Keratinocyte (primary cell): ENCODE data around the gene SMAD6.

Experiments used
- EZH2 ChIP-seq: IDR thresholded peaks from one replicate; pipeline ENCODE4 v1.6.1; 2012; ENCODE audit warnings: inconsistent platforms, mild to moderate bottlenecking, low read length, moderate library complexity
- TF ChIP-seq, protein P1 (sequence below), 3 experiments: IDR thresholded peaks in 1 of 3; conservative IDR thresholded peaks in 1 of 3; optimal IDR thresholded peaks in 1 of 3; 2 replicates in 2 of 3; 3 replicates in 1 of 3; pipeline versions ENCODE3 to v1.5.1; 2011; ENCODE audit warnings: low read length in 3 of 3, mild to moderate bottlenecking in 3 of 3, moderate library complexity in 2 of 3, control low read depth in 1 of 3, inconsistent platforms in 1 of 3; ENCODE audit not compliant: insufficient read depth in 2 of 3; ENCODE audit errors: extremely low read depth in 1 of 3

GRCh38 chr15:66718220-66718988, 16.4 kb downstream of the SMAD6 start:
- TF ChIP-seq, protein P1, sequence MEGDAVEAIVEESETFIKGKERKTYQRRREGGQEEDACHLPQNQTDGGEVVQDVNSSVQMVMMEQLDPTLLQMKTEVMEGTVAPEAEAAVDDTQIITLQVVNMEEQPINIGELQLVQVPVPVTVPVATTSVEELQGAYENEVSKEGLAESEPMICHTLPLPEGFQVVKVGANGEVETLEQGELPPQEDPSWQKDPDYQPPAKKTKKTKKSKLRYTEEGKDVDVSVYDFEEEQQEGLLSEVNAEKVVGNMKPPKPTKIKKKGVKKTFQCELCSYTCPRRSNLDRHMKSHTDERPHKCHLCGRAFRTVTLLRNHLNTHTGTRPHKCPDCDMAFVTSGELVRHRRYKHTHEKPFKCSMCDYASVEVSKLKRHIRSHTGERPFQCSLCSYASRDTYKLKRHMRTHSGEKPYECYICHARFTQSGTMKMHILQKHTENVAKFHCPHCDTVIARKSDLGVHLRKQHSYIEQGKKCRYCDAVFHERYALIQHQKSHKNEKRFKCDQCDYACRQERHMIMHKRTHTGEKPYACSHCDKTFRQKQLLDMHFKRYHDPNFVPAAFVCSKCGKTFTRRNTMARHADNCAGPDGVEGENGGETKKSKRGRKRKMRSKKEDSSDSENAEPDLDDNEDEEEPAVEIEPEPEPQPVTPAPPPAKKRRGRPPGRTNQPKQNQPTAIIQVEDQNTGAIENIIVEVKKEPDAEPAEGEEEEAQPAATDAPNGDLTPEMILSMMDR (optimal IDR thresholded peaks at IDR 0.05 in 1 of 3, IDR thresholded peaks at IDR 0.05 in 1 of 3, conservative IDR thresholded peaks at IDR 0.05 in 1 of 3; ENCODE audit: extremely low read depth in 1 of 3, insufficient read depth in 2 of 3, low read length in 3 of 3) = no peak
- no peak for TF ChIP-seq EZH2
